ENCODE measurements around the gene PCARE.
"Not testable (repeated sequence)": the region's sequence is repeated elsewhere in the genome, so short reads cannot be mapped to it uniquely, and the experiment has no call there.

The PCARE gene

GRCh38 chr2:29090311-29090710, 16.0 kb upstream of the PCARE start:
- not testable (repeated sequence) for DNase-seq

GRCh38 chr2:29084554-29084953, 10.2 kb upstream of the PCARE start:
- no peak for DNase-seq

- no peak for DNase-seq
Measured at GRCh38 chr2:29082804-29083495, 8.6 kb upstream of the PCARE start.

GRCh38 chr2:29080886-29081743, 6.8 kb upstream of the PCARE start:
- peak; percentile 62 for DNase-seq

- DNase-seq = no peak
Measured at GRCh38 chr2:29079887-29080286, 5.6 kb upstream of the PCARE start.

- no peak for DNase-seq
Measured at GRCh38 chr2:29075894-29076705, 1.8 kb upstream of the PCARE start.

- DNase-seq = no peak
Measured at GRCh38 chr2:29073933-29074332, 390 bp downstream of the PCARE start.

GRCh38 chr2:29072971-29073725, 1.2 kb downstream of the PCARE start:
- no peak for DNase-seq

GRCh38 chr2:29072251-29072650, 2.1 kb downstream of the PCARE start:
- no peak for DNase-seq

GRCh38 chr2:29071032-29071975, 3.0 kb downstream of the PCARE start:
- DNase-seq = no peak

- DNase-seq = no peak
Measured at GRCh38 chr2:29070526-29070925, 3.8 kb downstream of the PCARE start.

GRCh38 chr2:29068513-29068912, 5.8 kb downstream of the PCARE start:
- no peak for DNase-seq

- no peak for DNase-seq
Measured at GRCh38 chr2:29066997-29067605, 7.2 kb downstream of the PCARE start.

GRCh38 chr2:29066271-29066860, 8.0 kb downstream of the PCARE start:
- DNase-seq = no peak

GRCh38 chr2:29065068-29065811, 9.1 kb downstream of the PCARE start:
- DNase-seq = no peak

GRCh38 chr2:29064746-29065067, 9.6 kb downstream of the PCARE start:
- DNase-seq = no peak

- DNase-seq = no peak
Measured at GRCh38 chr2:29064346-29064715, 10.0 kb downstream of the PCARE start.

- no peak for DNase-seq
Measured at GRCh38 chr2:29063646-29064345, 10.5 kb downstream of the PCARE start.

GRCh38 chr2:29063056-29063455, 11.3 kb downstream of the PCARE start:
- no peak for DNase-seq
